Stimulated activated naive B cell treated with anti-CD40 and anti-IgM and Interleukin-4, amounts not matched to agents 10 μg/mL and 1 μg/mL and 100 μg/mL, for 72 hours (primary cell): ENCODE results near the gene MRRF.
"Not testable (repeated sequence)": the region's sequence is repeated elsewhere in the genome, so short reads cannot be mapped to it uniquely, and the experiment has no call there.

Source experiments
- ATAC-seq, 2 donors: fragments of 150-1000 bp; cut with Tn5 transposase; replicated peaks; 2 replicates each; pipeline ENCODE4 v1.10.0; 2021; ENCODE audit warnings: moderate library complexity in 1 of 2
- DNase-seq: peaks from one replicate; pipeline ENCODE4 v3.0.0; 2021
- H3K27ac Mint-ChIP-seq: one replicate; pipeline ENCODE4 v1.8.0; 2022; ENCODE audit warnings: mild to moderate bottlenecking, mixed read lengths
- H3K27me3 Mint-ChIP-seq, 2 donors: one replicate each; pipeline ENCODE4 v1.8.0; 2022; ENCODE audit warnings: mixed read lengths in 2 of 2
- H3K36me3 Mint-ChIP-seq, 2 donors: one replicate each; pipeline ENCODE4 v1.8.0; 2022; ENCODE audit warnings: mixed read lengths in 2 of 2, mild to moderate bottlenecking in 1 of 2
- H3K4me1 Mint-ChIP-seq, 2 donors: one replicate each; pipeline ENCODE4 v1.8.0; 2022; ENCODE audit warnings: mixed read lengths in 2 of 2, mild to moderate bottlenecking in 1 of 2
- H3K4me3 Mint-ChIP-seq, 2 donors: one replicate each; pipeline ENCODE4 v1.8.0; 2022; ENCODE audit warnings: mild to moderate bottlenecking in 2 of 2, mixed read lengths in 2 of 2, moderate library complexity in 1 of 2
- H3K9me3 Mint-ChIP-seq, 2 donors: one replicate each; pipeline ENCODE4 v1.8.0; 2022; ENCODE audit warnings: mixed read lengths in 2 of 2, mild to moderate bottlenecking in 1 of 2

Gene MRRF

GRCh38 chr9:122320413-122320881, 55.8 kb downstream of the MRRF start:
- peaks cover 29 to 52% of the 10 kb centered on the region in 2 donors for H3K36me3 Mint-ChIP-seq
- no peaks in the 10 kb centered on the region for H3K27me3 Mint-ChIP-seq
- DNase-seq = no peak
- no peak overlapping the region for H3K4me3 Mint-ChIP-seq
- peaks cover 9 to 14% of the 10 kb centered on the region in 2 donors for H3K4me1 Mint-ChIP-seq
- H3K27ac Mint-ChIP-seq = no peak overlapping the region
- ATAC-seq = no peak
- H3K9me3 Mint-ChIP-seq = no peaks in the 10 kb centered on the region

- ATAC-seq (no peak), DNase-seq (no peak)
- Mint-ChIP-seq H3K4me1 (peaks cover 9 to 14% of the 10 kb centered on the region in 2 donors), H3K4me3 (no peak overlapping the region), H3K27ac (peak overlapping the region; percentile 65), H3K9me3 (no peaks in the 10 kb centered on the region), H3K27me3 (no peaks in the 10 kb centered on the region), H3K36me3 (peaks cover 30 to 53% of the 10 kb centered on the region in 2 donors)
These were observed 57.9 kb downstream of the MRRF start for GRCh38 chr9:122322553-122322952.

- not testable (repeated sequence) for H3K27ac Mint-ChIP-seq, H3K27me3 Mint-ChIP-seq, H3K4me3 Mint-ChIP-seq, DNase-seq, H3K9me3 Mint-ChIP-seq, H3K4me1 Mint-ChIP-seq
- peak in 1 of 2 donors; percentile 18 for ATAC-seq
- peaks cover 30 to 52% of the 10 kb centered on the region in 2 donors for H3K36me3 Mint-ChIP-seq
These were observed 60.0 kb downstream of the MRRF start for GRCh38 chr9:122324665-122325064.

- Mint-ChIP-seq H3K27me3 (no peaks in the 10 kb centered on the region), H3K4me3 (no peak overlapping the region), H3K27ac (no peak overlapping the region), H3K36me3 (peaks cover 27 to 47% of the 10 kb centered on the region in 2 donors), H3K9me3 (no peaks in the 10 kb centered on the region), H3K4me1 (peaks cover 5% of the 10 kb centered on the region in 2 donors)
- DNase-seq (no peak), ATAC-seq (no peak)
These were observed 60.4 kb downstream of the MRRF start for GRCh38 chr9:122325124-122325523.

- Mint-ChIP-seq H3K27ac (no peak overlapping the region), H3K4me3 (no peak overlapping the region), H3K27me3 (no peaks in the 10 kb centered on the region), H3K9me3 (no peaks in the 10 kb centered on the region), H3K36me3 (peaks cover 22 to 46% of the 10 kb centered on the region in 2 donors), H3K4me1 (peaks cover 0 to 7% of the 10 kb centered on the region in 2 donors)
- DNase-seq (no peak), ATAC-seq (no peak)
These were observed 62.5 kb downstream of the MRRF start for GRCh38 chr9:122327175-122327574.

- Mint-ChIP-seq H3K36me3 (peaks cover 18 to 26% of the 10 kb centered on the region in 2 donors), H3K4me1 (peaks cover 0 to 5% of the 10 kb centered on the region in 2 donors), H3K9me3 (no peaks in the 10 kb centered on the region), H3K27me3 (no peaks in the 10 kb centered on the region), H3K27ac (no peak overlapping the region), H3K4me3 (no peak overlapping the region)
- DNase-seq (no peak), ATAC-seq (no peak)
These were observed 64.9 kb downstream of the MRRF start for GRCh38 chr9:122329597-122329996.

GRCh38 chr9:122330466-122330865, 65.8 kb downstream of the MRRF start:
- not testable (repeated sequence) for H3K4me1 Mint-ChIP-seq, ATAC-seq, H3K27me3 Mint-ChIP-seq, H3K9me3 Mint-ChIP-seq, DNase-seq, H3K4me3 Mint-ChIP-seq, H3K27ac Mint-ChIP-seq
- H3K36me3 Mint-ChIP-seq = peaks cover 15 to 21% of the 10 kb centered on the region in 2 donors

GRCh38 chr9:122331523-122331927, 66.8 kb downstream of the MRRF start:
- peaks cover 0 to 5% of the 10 kb centered on the region in 2 donors for H3K4me1 Mint-ChIP-seq

GRCh38 chr9:122332083-122332482, 67.4 kb downstream of the MRRF start:
- H3K4me1 Mint-ChIP-seq = peaks cover 0 to 5% of the 10 kb centered on the region in 2 donors
- DNase-seq = no peak
- H3K36me3 Mint-ChIP-seq = peaks cover 11 to 17% of the 10 kb centered on the region in 2 donors
- H3K9me3 Mint-ChIP-seq = no peaks in the 10 kb centered on the region
- no peak overlapping the region for H3K4me3 Mint-ChIP-seq
- peak overlapping the region; percentile 0 for H3K27ac Mint-ChIP-seq
- ATAC-seq = no peak
- no peaks in the 10 kb centered on the region for H3K27me3 Mint-ChIP-seq

More at GRCh38 chr9:122331523-122331927, 66.8 kb downstream of the MRRF start:
- Mint-ChIP-seq H3K27ac (peak overlapping the region; percentile 0), H3K36me3 (peaks cover 11 to 17% of the 10 kb centered on the region in 2 donors), H3K9me3 (no peaks in the 10 kb centered on the region), H3K4me3 (no peak overlapping the region), H3K27me3 (no peaks in the 10 kb centered on the region)
- DNase-seq (no peak), ATAC-seq (no peak)

GRCh38 chr9:122332644-122333043, 68.0 kb downstream of the MRRF start:
- H3K4me1 Mint-ChIP-seq = peaks cover 0 to 5% of the 10 kb centered on the region in 2 donors
- H3K27ac Mint-ChIP-seq = no peak overlapping the region

GRCh38 chr9:122333169-122333808, 68.6 kb downstream of the MRRF start:
- no peak for ATAC-seq
- no peaks in the 10 kb centered on the region for H3K9me3 Mint-ChIP-seq
- H3K4me1 Mint-ChIP-seq = peaks cover 0 to 5% of the 10 kb centered on the region in 2 donors
- no peak overlapping the region for H3K27ac Mint-ChIP-seq
- no peaks in the 10 kb centered on the region for H3K27me3 Mint-ChIP-seq
- no peak for DNase-seq
- H3K36me3 Mint-ChIP-seq = peaks cover 10 to 12% of the 10 kb centered on the region in 2 donors
- no peak overlapping the region for H3K4me3 Mint-ChIP-seq

More at GRCh38 chr9:122332644-122333043, 68.0 kb downstream of the MRRF start:
- no peak for ATAC-seq
- H3K4me3 Mint-ChIP-seq = no peak overlapping the region
- H3K27me3 Mint-ChIP-seq = no peaks in the 10 kb centered on the region
- DNase-seq = no peak
- H3K9me3 Mint-ChIP-seq = no peaks in the 10 kb centered on the region
- peaks cover 11 to 17% of the 10 kb centered on the region in 2 donors for H3K36me3 Mint-ChIP-seq

GRCh38 chr9:122334916-122335315, 70.2 kb downstream of the MRRF start:
- H3K4me3 Mint-ChIP-seq = no peak overlapping the region
- peaks cover 4 to 5% of the 10 kb centered on the region in 2 donors for H3K36me3 Mint-ChIP-seq
- no peak overlapping the region for H3K27ac Mint-ChIP-seq
- no peak for ATAC-seq
- no peak for DNase-seq
- H3K9me3 Mint-ChIP-seq = no peaks in the 10 kb centered on the region
- peaks cover 4 to 12% of the 10 kb centered on the region in 2 donors for H3K27me3 Mint-ChIP-seq
- H3K4me1 Mint-ChIP-seq = peaks cover 0 to 5% of the 10 kb centered on the region in 2 donors

- Mint-ChIP-seq H3K36me3 (peaks cover 4 to 5% of the 10 kb centered on the region in 2 donors), H3K4me1 (peaks cover 0 to 5% of the 10 kb centered on the region in 2 donors), H3K4me3 (no peak overlapping the region), H3K27ac (no peak overlapping the region), H3K9me3 (no peaks in the 10 kb centered on the region), H3K27me3 (peaks cover 4 to 12% of the 10 kb centered on the region in 2 donors)
- ATAC-seq (no peak), DNase-seq (no peak)
These were observed 71.5 kb downstream of the MRRF start for GRCh38 chr9:122336189-122336588.

- no peak for ATAC-seq
These were observed 72.3 kb downstream of the MRRF start for GRCh38 chr9:122336866-122337555.

GRCh38 chr9:122337556-122337929, 72.9 kb downstream of the MRRF start:
- DNase-seq = no peak
- peaks cover 0 to 1% of the 10 kb centered on the region in 2 donors for H3K36me3 Mint-ChIP-seq
- H3K27me3 Mint-ChIP-seq = peaks cover 4 to 12% of the 10 kb centered on the region in 2 donors
- ATAC-seq = no peak
- H3K4me3 Mint-ChIP-seq = no peak overlapping the region
- H3K27ac Mint-ChIP-seq = no peak overlapping the region
- H3K9me3 Mint-ChIP-seq = no peaks in the 10 kb centered on the region
- H3K4me1 Mint-ChIP-seq = no peaks in the 10 kb centered on the region

More at GRCh38 chr9:122336866-122337555, 72.3 kb downstream of the MRRF start:
- DNase-seq = no peak
- Mint-ChIP-seq H3K36me3 (peaks cover 0 to 1% of the 10 kb centered on the region in 2 donors), H3K4me1 (no peaks in the 10 kb centered on the region), H3K27ac (no peak overlapping the region), H3K27me3 (peaks cover 4 to 12% of the 10 kb centered on the region in 2 donors), H3K4me3 (no peak overlapping the region), H3K9me3 (no peaks in the 10 kb centered on the region)
